Measurements from ENCODE around the gene RAPGEF1.
"Not testable (repeated sequence)": the region's sequence is repeated elsewhere in the genome, so short reads cannot be mapped to it uniquely, and the experiment has no call there.

RAPGEF1 gene

DNA sequence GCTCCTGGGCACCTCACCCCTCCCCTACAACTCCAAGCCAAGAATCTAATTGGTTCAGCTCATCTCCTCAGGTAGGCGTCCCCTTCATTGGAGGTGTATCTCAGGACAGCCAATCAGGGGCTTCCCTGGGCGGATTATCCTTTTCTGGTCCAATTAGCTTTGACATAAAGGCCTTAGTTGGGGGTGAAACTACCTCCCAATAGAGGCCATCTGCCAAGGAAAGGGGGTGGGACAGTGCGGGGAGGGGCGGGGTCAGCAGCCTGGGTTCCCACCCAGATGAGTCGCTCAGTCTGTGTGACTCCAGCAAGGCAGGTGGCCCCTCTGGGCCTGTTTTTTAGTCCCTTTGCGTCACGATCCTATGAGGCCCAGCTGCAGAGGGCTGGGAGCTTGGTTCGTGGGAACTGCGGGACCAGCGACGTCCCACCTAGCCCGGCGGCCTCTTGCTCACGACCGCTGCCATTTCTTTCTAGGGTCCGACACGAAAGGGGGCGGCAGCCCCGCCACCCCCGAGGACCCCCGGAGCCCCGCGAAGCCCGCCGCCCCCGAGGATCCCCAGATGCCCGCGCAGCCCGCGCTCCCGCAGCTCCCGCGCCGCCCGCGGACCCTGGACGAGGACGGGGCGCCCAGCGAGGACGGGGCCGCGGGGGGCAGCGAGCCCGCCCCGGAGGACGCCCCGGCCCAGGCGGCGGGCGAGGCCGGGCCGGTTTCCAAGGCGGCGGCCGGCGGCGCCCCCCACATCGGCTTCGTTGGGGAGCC is 185.6 kb downstream of the RAPGEF1 start:
- DNase-seq = no peak

DNA sequence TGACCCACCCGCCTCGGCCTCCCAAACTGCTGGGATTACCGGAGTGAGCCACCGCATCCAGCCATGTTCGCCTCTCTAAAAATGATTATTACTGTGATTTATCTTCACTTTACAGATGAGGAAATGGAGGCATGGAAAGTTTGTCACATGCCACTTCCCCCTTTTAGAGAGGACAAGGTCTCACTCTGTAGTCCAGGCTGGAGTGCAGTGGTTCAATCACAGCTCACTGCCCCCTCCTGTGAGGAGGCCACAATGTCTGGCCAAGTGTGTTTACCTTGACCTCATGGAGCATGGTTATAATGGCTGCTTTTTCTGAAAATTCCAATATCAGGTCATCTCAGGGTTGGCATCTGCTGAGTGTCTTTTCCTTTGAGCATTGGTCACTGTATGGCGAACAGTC is 187.8 kb downstream of the RAPGEF1 start:
- DNase-seq = no peak

GRCh38 chr9:131550465-131550864 is 189.4 kb downstream of the RAPGEF1 start:
- DNase-seq = not testable (repeated sequence)

DNA sequence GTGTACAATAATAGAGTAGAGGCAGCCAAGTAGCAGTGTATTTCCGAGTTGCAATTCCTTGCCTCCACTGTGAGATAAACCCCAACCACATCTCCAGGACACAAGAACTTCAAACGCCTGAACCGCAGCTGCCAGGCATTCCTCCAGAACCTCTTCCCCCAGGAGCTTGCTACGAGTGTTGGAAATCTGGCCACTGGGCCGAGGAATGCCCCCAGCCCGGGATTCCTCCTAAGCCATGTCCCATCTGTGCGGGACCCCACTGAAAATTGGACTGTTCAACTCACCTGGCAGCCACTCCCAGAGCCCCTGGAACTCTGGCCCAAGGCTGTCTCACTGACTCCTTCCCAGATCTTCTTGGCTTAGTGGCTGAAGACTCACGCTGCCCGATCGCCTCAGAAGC is 190.7 kb downstream of the RAPGEF1 start:
- DNase-seq = not testable (repeated sequence)

GRCh38 chr9:131546336-131547084 is 193.4 kb downstream of the RAPGEF1 start:
- DNase-seq = no peak

DNA sequence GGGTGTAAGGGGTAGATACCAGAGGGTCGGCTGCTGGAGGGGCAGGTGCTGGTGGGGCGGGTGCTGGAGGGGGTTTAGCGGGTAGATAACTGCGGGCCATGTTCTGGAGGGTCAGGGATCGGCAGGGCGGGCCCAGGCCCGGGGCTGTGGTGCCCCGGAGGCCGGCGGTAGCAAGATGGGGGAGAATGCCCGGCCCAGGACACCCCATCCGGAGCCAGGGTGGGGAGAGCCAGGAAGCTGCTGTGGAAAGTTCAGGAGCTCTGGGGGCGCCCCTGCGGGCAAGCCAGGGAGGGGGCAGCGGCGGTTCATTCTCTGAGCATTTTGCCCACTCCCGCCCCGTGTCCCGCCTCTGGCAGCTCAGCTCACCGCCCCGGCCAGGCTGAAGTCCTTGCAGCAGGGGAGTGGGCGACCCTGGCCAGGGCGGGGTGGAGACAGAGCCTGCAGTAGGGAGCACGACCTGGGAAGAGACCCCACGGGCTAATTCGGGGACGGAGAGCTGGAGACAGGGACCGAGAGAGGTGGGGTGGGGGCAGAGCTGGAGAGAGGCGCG is 194.0 kb downstream of the RAPGEF1 start:
- DNase-seq = no peak

GRCh38 chr9:131545003-131545785 is 194.7 kb downstream of the RAPGEF1 start, which contains the start of gene PRRT1B:
TSS of gene PRRT1B (plus strand) at chr9:131545523. CDS start at chr9:131545616, 93 bp downstream.
- no peak for DNase-seq

DNA sequence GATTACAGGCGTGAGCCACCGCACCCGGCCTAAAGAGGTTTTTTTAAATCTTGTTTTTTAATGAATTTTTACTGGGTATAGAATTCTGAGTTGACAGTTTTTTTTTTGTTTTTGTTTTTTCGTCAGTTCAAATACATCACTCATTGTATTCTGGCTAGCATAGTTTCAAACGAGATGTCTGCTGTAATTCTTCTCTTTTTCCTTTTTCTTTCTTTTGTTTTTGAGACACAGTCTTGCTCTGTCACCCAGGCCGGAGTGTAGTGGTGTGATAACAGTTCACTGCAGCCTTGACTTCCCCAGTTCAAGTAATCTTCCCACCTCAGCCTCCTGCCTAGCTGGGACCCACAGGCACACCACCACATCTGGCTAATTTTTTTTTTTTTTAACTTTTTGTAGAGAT is 196.7 kb downstream of the RAPGEF1 start:
- DNase-seq = no peak

- no peak for DNase-seq
Observed at GRCh38 chr9:131539223-131539923, 200.5 kb downstream of the RAPGEF1 start.

DNA sequence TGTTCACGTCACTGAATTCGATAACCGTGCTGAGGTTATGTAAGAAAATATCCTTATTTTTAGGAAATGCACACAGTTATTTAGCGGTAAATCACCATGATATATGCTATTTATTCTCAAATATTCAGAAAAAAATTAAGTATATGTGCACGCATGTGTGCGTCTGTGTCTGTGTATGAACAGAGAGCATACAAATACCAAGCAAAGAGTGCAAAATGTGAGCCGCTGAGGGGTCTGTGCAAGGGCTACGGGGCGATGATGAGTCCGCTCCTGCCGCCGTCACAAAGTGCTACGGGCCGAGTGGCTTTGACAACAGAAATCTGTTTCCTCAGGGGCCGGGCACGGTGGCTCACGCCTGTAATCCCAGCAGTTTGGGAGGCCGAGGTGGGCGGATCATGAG is 201.9 kb downstream of the RAPGEF1 start:
- DNase-seq = no peak

DNA sequence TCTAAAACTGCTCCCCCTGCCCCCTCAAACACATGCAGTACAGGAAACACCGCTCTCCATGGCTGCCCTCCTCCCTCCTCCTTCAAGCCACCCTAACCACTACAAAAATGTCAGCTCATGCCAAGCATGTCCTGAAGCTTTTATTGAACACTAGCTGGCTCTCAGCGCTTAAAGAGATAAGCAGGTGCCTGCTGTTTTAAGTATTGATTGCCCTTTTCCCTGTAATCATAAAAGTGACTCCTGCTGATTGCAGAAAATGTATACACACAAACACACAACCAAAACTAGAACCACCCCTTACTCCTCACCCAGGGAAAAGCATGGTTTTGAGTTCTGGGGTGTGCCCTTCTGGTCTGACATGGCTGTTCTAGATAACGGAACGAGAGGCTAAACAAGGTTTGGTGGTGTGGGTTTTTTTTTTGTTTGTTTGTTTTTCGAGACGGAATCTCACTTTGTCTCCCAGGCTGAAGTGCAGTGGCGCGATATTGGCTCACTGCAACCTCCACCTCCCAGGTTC is 205.1 kb downstream of the RAPGEF1 start:
- DNase-seq = no peak

- peak; percentile 35 for DNase-seq
Observed at GRCh38 chr9:131530920-131531832, 208.7 kb downstream of the RAPGEF1 start, which contains the start of gene UCK1. TSS of gene UCK1 (minus strand) at chr9:131531263. CDS start at chr9:131531174, 89 bp downstream.

- DNase-seq = no peak
Observed at GRCh38 chr9:131530546-131530919, 209.3 kb downstream of the RAPGEF1 start.

DNA sequence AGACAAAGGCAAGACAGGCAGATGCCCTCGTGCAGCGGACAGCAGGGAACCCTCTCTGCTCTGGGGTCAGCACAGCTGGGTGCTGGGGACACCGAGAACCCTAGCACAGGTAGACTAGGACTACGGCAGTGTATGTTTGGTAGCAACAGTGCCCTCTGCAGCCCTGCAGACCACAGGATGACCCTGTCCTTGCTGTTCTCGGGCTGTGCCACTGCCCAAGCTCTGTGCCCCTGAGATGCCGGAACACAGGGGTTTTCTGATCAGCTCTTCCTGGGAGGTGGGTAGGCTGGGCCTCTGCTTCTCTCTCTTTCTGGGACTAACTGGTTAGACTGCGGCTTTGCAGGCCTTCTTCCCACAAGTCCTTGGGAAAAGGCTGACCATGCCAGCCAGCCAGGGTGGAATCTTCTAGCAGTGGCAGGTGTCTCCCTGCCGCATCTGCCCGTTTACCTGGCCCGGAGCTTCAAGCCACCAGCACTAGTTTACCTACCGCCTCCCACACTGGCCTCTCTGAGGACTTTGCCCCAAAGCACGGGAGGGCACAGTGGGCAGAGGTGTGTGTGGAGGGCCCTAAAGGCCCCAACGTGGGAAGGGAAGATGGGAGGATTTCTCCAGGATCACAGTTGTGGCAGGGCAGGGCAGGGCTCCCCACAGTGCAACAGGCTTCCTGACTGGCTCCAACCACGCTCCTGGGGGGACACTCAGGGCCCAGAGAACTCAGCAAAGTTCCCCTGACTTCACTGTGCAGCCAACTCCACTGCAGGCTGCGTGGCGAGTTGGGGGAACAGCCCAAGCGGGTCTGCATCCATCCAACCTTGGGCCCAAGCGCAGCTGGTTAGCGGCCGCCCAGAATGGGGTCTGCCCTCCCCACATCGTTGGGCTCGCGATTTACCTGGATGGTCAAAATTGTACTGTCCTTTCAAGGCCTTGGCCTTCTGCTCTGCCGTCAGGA is 210.0 kb downstream of the RAPGEF1 start:
- no peak for DNase-seq

GRCh38 chr9:131528886-131529505 is 210.9 kb downstream of the RAPGEF1 start:
- no peak for DNase-seq

- DNase-seq = no peak
Observed at GRCh38 chr9:131528186-131528585, 211.7 kb downstream of the RAPGEF1 start.
